Mononuclear cell (primary cell): Measurements from ENCODE around the gene UMODL1. TPM values are rescaled to one million over a fixed set of nuclear protein-coding genes. Genes with fewer than 3 reads are reported as not detected.

Experiments used
- H3K27me3 ChIP-seq: 2 replicates; pipeline ENCODE4 v1.6.0; 2011; ENCODE audit warnings: low read length, control low read depth; ENCODE audit not compliant: insufficient read depth
- H3K4me1 ChIP-seq: 2 replicates; pipeline ENCODE4 v1.5.1; 2011; ENCODE audit warnings: mild to moderate bottlenecking, low read length, control low read depth; ENCODE audit not compliant: insufficient read depth
- H3K4me3 ChIP-seq: 2 replicates; pipeline ENCODE4 v1.5.1; 2011; ENCODE audit warnings: mild to moderate bottlenecking, low read length, moderate library complexity
- H3K9me3 ChIP-seq: 2 replicates; pipeline ENCODE4 v1.5.1; 2011; ENCODE audit warnings: low read depth, mild to moderate bottlenecking, control low read depth, low read length
- total RNA-seq: library from RNA; depleted of rRNA; stranded (reverse); fragments of >200 nt; gene quantifications from one replicate; pipeline ENCODE4 v1.2.3, GENCODE V29; 2012

The UMODL1 gene
- total RNA-seq, 1 donor: under 0.01 TPM

DNA sequence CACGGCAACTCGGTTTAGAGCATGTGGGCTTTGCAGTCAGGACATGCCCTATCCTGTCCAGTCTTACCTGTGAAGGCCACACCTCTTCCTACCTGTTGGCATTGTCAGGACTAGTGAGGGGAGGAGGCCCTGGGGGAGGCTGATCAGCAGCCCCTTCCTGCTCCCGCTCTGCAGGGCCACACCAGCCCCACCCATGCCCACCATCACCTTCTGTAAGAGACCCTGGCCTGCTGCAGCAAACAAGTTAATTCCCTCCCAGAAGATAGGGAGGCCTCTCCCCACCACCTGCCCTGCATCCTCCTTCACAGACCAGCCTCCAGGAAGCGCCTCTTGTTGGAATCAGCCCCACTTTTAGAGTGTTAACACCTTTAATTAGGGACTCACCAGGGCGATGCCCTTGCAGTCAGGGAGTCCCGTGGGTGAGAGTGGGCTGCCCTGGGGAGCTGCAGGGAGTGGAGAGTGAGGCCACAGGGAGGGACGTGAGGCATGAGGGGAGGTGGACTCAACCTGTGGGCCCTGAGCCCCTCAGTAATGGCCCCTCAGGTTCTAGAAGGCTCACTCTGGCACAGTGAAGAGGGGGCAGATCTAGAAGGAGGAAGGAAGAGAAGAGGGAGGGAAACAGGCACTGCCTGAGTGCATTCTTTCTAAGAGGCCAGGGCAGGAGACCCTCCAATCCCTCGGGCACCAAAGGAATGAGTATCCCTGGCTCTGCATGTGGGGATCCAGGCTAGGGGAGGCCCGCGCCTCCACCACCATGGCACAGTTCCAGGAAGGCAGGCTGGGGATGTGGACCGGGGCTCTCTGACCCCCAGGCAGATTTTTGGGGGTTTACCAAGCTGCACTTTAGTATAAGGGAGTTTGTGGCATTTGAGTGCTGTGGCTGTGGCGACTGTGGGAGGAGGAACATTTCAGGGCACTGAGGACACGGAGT, 8.2 kb downstream of the UMODL1 start:
- Histone ChIP-seq H3K27me3 (no peaks in the 10 kb centered on the region), H3K4me1 (peaks cover 25% of the 10 kb centered on the region), H3K9me3 (no peaks in the 10 kb centered on the region), H3K4me3 (no peak overlapping the region)

DNA sequence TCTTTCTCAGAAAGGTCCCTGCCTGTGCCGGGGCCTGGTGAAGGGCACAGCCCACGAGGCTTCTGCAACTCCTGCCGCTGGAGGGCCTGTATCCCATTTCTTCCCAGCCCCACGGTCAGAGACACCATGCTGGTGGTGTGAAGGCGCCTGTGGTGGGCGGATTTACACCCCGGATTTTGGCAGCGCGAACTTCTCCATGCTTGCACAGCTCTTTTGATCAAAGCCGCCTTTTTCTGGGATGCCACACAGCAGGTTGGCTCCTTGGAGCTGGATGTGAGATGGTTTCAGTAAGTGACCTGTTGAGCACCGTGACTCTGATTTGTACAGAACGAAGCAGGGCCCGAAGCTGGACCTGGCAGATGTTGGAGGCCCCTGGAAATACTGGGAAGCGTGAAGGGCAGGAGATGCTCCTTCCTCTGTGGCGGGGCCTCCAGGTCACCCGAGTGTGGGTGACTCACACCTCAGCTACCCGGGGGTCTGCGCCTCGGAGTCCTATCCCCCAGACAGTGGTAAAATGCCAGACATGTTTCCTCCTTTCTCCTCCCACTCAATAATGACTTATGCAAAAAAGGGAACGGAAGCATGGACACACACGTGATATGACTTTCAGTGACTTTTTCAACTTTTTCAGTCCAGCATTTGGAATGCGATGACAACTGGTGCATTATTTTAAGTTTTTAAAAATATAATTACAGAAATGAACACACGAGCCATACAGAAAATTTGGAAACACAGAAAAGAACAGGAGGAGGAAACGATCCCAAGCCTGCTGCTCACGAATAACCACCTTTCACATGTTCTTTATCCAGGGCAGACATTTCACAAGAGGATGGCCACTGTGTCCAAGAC, 9.0 kb downstream of the UMODL1 start:
- Histone ChIP-seq H3K4me1 (peaks cover 25% of the 10 kb centered on the region), H3K9me3 (no peaks in the 10 kb centered on the region), H3K27me3 (no peaks in the 10 kb centered on the region), H3K4me3 (no peak overlapping the region)

DNA sequence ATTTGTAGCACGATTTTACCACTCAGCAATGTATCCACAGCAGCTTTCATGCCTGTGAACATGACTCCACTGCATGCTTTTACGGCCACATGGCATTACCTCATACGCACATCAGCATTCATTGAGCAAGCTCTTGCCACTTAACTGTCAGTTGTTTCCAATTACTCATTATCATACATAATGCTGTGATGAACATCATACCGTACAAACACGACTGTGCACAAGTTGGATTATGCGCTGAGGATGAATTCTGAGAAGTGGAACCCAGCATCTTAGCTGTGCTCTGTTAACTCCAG, 9.6 kb downstream of the UMODL1 start:
- Histone ChIP-seq H3K27me3 (no peaks in the 10 kb centered on the region), H3K4me3 (no peak overlapping the region), H3K4me1 (peaks cover 25% of the 10 kb centered on the region), H3K9me3 (no peaks in the 10 kb centered on the region)

DNA sequence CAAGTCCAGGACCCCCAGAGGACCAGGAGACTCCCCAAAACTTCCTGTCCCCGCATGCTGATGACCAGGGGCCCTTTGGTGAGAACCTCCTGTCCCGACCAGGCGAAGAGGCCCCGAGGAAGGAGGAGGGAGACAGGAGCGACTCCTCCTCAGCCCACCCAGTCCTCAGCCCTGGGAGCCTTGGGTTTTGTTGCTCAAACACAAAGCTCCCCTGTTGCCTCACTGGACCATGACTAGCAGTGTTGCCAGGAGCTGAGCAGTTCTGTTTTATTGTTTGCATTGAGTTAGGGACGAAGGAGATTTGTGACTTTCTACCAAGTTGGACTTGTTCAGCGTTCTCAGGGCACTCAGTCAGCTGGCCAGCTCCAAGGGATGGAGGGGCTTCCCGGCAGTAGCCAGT, 10.0 kb downstream of the UMODL1 start:
- Histone ChIP-seq H3K9me3 (no peaks in the 10 kb centered on the region), H3K27me3 (no peaks in the 10 kb centered on the region), H3K4me1 (peaks cover 25% of the 10 kb centered on the region), H3K4me3 (no peak overlapping the region)

DNA sequence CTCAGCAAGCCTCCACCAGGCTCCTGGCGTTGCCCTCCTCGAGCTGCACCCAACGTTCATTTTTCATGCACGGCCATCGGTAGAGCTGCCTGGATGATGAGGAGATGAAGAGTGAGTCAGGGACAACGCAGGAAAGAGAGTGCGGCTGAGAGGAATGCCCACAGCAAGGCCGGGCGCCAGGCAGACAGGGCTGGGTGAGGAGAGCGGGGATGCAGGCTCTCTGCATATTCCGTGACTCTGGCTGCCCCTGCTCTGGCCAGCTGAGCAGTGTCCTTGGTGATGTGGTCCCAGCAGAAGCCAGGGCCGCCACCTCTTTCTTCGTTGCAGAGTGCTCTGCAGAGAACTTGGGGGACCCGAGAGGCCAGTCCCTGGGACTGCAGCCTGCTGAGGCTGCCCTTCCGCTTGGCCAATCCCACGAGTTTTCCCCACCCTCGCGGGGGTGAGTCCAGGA, 10.8 kb downstream of the UMODL1 start:
- Histone ChIP-seq H3K4me1 (peaks cover 25% of the 10 kb centered on the region), H3K4me3 (no peak overlapping the region), H3K9me3 (no peaks in the 10 kb centered on the region), H3K27me3 (no peaks in the 10 kb centered on the region)

DNA sequence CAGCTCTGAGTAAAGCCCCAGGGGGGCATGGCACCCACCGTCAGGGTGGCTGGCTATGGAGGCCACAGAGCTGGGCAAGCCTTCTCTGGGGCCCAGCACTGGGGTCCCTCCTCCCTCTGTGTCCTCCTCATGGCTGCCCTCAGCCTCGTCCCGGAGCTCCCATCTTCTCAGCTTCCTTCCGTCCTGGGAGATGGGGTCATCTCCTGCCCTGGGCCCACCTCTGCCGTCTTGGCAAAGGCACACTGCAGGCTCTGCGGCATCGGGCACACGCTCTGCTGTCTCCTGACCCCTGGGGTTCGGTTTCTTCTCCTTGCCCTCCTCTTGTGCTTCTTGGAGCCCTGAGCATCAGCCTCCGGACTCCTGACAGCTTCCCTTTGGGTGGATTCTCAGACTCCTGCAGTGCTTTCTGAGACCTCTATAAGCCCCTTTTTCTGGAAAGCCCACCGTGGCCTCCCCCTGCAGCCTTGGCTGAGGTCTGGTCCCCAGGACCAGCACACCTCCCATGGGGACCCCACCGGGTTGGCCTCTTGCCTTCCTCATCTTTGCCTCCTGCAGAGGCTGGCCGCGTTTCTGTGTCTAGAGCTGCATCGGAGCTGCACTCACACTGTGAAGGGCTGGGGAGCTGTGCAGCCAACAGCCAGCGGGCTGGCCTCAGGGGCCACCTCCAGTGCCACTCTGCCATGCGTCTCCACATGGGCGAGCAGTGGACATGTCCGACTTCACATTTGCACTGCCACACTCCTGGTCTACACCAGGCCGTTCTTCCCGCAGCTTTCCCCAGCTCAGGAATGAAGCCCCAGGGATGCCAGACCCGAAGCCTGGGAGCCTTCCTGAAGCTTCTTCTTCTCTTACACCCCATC, 11.6 kb downstream of the UMODL1 start:
- H3K4me3 ChIP-seq: no peak overlapping the region
- H3K9me3 ChIP-seq: no peaks in the 10 kb centered on the region
- no peaks in the 10 kb centered on the region for H3K27me3 ChIP-seq
- peaks cover 25% of the 10 kb centered on the region for H3K4me1 ChIP-seq

DNA sequence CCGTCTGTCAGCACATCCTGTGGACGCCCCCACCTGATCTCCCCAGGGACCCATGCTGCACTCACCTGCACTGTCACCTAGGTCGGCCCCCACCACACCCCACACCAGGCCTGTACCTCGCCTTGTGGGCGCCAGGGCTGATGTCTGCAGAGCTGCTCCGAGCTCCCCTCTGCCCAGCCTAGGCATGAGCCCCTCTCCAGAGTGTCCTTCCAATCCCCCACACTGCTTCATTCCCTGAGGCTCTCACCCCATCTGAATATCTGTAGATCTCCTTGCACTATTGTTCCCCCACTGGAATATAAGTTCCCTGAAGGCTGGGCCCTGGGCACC, 12.2 kb downstream of the UMODL1 start:
- Histone ChIP-seq H3K4me3 (no peak overlapping the region), H3K4me1 (peaks cover 25% of the 10 kb centered on the region), H3K27me3 (no peaks in the 10 kb centered on the region), H3K9me3 (no peaks in the 10 kb centered on the region)

DNA sequence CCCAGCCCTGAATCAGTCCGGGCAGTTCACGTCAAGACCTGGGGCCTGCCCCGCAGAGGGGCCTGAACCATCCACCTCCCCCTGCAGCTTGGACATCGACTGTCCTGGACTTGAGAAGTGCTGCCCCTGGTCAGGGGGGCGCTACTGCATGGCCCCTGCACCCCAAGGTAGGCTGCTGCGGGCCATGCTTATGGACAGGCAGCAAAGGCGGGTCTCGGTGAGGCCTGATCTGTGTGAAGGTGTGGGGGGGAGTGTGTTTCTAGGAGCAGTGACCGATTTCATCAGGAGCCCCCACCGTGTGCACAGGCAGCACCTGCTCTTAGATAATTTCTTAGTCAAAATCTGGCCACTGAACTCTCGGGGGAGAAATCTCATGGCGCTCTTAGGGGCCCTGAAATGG, 13.0 kb downstream of the UMODL1 start:
- Histone ChIP-seq H3K4me1 (peaks cover 26% of the 10 kb centered on the region), H3K27me3 (no peaks in the 10 kb centered on the region), H3K9me3 (no peaks in the 10 kb centered on the region), H3K4me3 (no peak overlapping the region)

DNA sequence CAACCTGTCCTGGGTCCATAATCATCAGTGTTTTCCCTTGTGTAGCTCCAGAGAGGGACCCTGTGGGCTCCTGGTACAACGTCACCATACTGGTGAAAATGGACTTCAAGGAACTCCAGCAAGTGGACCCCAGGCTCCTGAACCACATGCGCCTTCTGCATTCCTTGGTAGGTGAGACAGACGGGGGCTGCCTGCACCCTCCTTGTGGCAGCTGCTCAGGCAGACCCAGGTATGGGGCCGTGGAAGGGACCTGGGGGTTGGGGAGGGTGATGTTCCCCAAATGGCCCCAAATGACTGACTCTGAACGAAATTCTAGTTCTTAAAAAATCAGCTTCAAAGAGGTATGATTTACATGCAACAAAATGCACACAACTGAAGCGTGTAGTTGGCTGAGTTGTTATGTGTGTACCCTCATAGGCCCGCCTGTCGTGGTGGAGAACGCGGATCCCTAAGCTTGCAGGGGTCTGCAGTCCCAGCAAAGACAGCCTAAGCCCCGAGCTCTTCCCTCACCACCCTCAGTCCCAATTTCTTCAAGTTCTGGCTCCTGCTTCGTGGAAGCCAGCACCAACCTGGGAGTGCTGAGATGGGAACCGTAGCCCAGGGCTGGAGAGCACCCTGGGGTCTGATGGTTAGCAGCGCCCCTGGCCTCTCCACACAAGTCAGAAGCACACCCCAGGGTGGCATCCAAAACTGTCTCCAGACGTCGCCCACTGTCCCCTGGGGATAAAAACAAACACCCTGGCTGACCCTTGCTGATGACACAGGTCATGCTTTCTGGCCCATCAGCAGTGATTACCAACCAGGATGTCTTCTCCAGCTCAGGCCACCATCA, 14.3 kb downstream of the UMODL1 start:
- H3K9me3 ChIP-seq: no peaks in the 10 kb centered on the region
- no peak overlapping the region for H3K4me3 ChIP-seq
- H3K27me3 ChIP-seq: no peaks in the 10 kb centered on the region
- peaks cover 20% of the 10 kb centered on the region for H3K4me1 ChIP-seq

DNA sequence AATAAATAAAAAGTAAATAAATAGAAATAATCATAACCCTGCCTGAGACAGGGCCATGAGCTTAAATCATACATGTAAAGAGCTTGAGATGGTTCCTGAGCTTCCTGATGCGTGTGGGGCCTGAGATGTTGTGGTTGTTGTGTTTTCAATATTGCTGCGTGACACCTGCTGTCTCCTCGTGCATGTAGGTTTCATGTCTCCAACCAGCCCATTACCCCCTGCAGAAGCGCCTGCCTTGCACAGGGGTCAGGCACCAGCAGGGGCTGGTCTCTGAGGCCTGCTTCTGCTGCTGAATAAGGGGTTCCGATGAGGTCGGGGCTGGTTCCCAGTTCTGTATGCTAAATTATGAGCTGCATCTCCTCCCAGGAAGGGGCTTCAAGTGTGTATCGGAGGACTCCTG, 15.9 kb downstream of the UMODL1 start:
- no peaks in the 10 kb centered on the region for H3K27me3 ChIP-seq
- H3K4me1 ChIP-seq: peaks cover 6% of the 10 kb centered on the region
- H3K4me3 ChIP-seq: no peak overlapping the region
- H3K9me3 ChIP-seq: no peaks in the 10 kb centered on the region

DNA sequence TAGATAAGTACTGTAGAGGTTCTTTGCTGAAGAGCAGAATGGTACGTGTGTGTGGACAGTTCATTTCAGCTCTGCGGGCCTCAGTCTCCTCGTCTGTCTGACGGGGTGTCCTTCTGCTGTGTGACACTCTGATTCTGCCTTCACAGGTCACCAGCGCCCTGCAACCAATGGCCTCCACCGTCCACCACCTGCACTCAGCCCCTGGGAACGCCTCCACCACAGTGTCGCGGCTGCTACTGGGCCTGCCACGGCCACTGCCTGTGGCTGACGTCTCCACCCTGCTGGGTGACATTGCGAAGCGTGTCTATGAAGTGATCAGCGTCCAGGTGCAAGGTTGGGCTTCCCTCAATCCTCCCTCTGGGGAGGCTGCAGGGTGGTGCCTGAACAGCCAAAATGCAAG, 17.0 kb downstream of the UMODL1 start:
- Histone ChIP-seq H3K27me3 (no peaks in the 10 kb centered on the region), H3K4me3 (no peak overlapping the region), H3K4me1 (peaks cover 6% of the 10 kb centered on the region), H3K9me3 (no peaks in the 10 kb centered on the region)

DNA sequence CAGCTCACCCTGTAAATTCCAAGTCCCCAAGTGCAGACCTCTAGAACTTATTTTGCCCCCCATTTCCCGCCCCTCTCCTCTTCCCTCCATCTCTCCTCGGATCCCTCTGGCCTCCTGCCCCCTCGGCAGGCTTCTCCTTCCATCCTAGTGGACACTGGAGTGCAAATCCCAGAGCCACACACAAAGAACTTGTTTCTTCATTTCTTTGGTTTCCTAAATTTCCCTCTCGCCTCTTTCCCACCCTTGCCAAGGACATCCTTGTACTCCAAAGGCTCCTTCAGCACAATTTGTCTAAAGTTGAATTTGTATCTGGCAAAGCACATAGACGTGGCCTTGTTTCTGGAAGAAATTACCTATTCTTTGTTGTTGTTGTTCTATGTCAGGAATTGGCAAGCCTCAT, 17.5 kb downstream of the UMODL1 start:
- H3K27me3 ChIP-seq: no peaks in the 10 kb centered on the region
- peaks cover 6% of the 10 kb centered on the region for H3K4me1 ChIP-seq
- H3K9me3 ChIP-seq: no peaks in the 10 kb centered on the region
- H3K4me3 ChIP-seq: no peak overlapping the region

DNA sequence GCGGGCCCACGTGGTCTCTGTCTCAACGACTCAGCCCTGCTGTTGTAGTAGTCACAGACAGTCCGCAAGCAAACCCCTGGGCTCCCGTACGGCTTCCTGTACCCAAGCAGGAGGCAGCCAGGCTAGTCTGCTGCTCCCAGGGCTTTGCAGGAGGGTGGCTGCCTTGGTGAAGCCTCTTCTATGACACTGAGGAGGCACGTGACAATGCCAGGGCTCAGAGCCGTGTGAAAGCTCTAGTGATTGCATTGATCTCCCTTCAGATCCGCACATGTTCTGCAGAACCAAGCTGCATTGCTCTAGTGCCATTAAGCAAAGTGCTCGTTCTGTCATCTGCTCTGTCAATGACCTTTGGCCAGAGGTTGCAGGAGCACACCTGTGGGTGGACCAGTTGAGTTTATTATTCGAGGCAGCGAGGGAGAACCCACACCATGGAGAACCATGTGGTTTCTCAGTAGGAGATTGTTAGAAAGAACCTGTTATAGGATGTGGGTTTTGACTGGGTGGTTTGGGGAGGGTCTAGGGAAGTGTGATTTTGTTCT, 18.0 kb downstream of the UMODL1 start:
- Histone ChIP-seq H3K4me1 (peaks cover 6% of the 10 kb centered on the region), H3K27me3 (no peaks in the 10 kb centered on the region), H3K4me3 (no peak overlapping the region), H3K9me3 (no peaks in the 10 kb centered on the region)

DNA sequence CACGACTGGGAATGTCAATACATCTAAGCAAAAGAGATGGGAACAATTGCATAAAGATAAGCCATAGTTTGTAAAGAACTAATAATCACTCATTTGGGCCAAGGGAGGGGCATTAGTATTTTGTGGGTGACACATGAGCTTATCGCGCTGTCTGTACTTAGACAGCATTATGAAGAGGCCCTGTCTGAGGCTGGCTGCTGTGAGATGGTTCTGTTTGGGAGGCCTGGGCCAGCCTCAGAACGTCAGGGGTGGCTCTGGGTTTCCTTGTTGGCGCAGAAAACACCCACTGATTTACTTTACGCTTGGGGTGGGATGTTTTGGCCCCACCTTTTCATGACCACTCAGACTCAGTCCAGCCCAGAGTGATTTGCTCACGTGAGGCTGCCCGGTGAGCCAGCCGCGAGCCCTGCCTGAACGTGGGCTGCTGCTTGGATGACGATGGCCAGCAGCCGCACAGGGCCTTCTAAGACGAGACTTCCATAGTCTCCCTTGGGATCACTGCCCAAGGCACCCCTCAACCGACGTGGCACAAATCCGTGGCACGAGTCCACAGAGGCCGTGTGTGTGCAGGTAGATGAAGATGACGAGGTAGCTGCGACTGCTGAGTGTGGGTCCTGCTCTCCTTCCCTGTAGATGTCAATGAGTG, 18.7 kb downstream of the UMODL1 start:
- H3K4me3 ChIP-seq: no peak overlapping the region
- peaks cover 6% of the 10 kb centered on the region for H3K4me1 ChIP-seq
- no peaks in the 10 kb centered on the region for H3K9me3 ChIP-seq
- H3K27me3 ChIP-seq: no peaks in the 10 kb centered on the region
